Activated CD4-positive, alpha-beta memory T cell treated with anti-CD3 and anti-CD28 coated beads for 36 hours (primary cell): Measurements from ENCODE around the gene IQCM. TPM values are rescaled to one million over a fixed set of nuclear protein-coding genes. Genes with fewer than 3 reads are reported as not detected.

ENCODE experiments used
- CTCF ChIA-PET: fragments of 350-600 bp; sonication (Branson Sonifier 250); formaldehyde crosslinking; loops from one replicate; lab custom pipeline; 2021; ENCODE audit warnings: antibody characterized with exemption, inconsistent platforms; lab: Charles Lee
- POLR2A ChIA-PET: fragments of 350-600 bp; sonication (Branson Sonifier 250); formaldehyde crosslinking; loops from one replicate; lab custom pipeline; 2021; ENCODE audit warnings: antibody characterized with exemption; lab: Charles Lee
- DNase-seq: peaks from one replicate; pipeline ENCODE4 v3.0.0-alpha.2; 2020
- H3K27ac Mint-ChIP-seq: one replicate; pipeline ENCODE4 v1.8.0; 2021; ENCODE audit warnings: mixed read lengths
- H3K27me3 Mint-ChIP-seq: one replicate; pipeline ENCODE4 v1.8.0; 2021; ENCODE audit warnings: mixed read lengths
- H3K36me3 Mint-ChIP-seq: one replicate; pipeline ENCODE4 v1.8.0; 2021; ENCODE audit warnings: mixed read lengths
- H3K4me1 Mint-ChIP-seq: one replicate; pipeline ENCODE4 v1.8.0; 2021; ENCODE audit warnings: low read depth, mixed read lengths
- H3K4me3 Mint-ChIP-seq: one replicate; pipeline ENCODE4 v1.8.0; 2021; ENCODE audit warnings: mild to moderate bottlenecking, mixed read lengths
- H3K9me3 Mint-ChIP-seq: one replicate; pipeline ENCODE4 v1.8.0; 2021; ENCODE audit warnings: mixed read lengths
- intact Hi-C: fragments of 100-400 bp; cut with micrococcal nuclease; formaldehyde crosslinking; loops from one replicate; pipeline ENCODE4 v1.15.1; 2023
- total RNA-seq, 2 experiments: library from RNA; stranded (reverse); gene quantifications; one replicate each; pipeline ENCODE4 v1.2.3, GENCODE V29; 2021

The IQCM gene
- total RNA-seq, result not detected

- POLR2A ChIA-PET, result no interaction called here
- CTCF ChIA-PET, result no interaction called here
- no peak for DNase-seq
- Mint-ChIP-seq H3K27ac (no peak within 1 kb of the TSS), H3K4me1 (no peaks in the 10 kb centered on the region), H3K4me3 (no peak within 1 kb of the TSS), H3K27me3 (no peaks in the 10 kb centered on the region), H3K9me3 (no peaks in the 10 kb centered on the region), H3K36me3 (no peaks in the 10 kb centered on the region)
- intact Hi-C loops, result no loop called here
Observed at GRCh38 chr4:149815743-149816142, at the start of gene IQCM. Gene IQCM, minus strand, starts transcription at chr4:149815843. Its CDS starts 73,152 bp downstream, at chr4:149742691.

- Mint-ChIP-seq H3K27ac (no peak overlapping the region), H3K4me3 (no peak overlapping the region), H3K4me1 (no peaks in the 10 kb centered on the region), H3K27me3 (no peaks in the 10 kb centered on the region), H3K9me3 (peaks cover 3% of the 10 kb centered on the region), H3K36me3 (no peaks in the 10 kb centered on the region)
- POLR2A ChIA-PET, result no interaction called here
- intact Hi-C loops, result no loop called here
- CTCF ChIA-PET, result no interaction called here
- no peak for DNase-seq
Observed at GRCh38 chr4:149857446-149857845, 41.8 kb upstream of the IQCM start.

GRCh38 chr4:149845743-149846142 is 30.1 kb upstream of the IQCM start:
- no peak overlapping the region for H3K4me3 Mint-ChIP-seq
- ChIA-PET CTCF (no interaction called here), POLR2A (no interaction called here)
- intact Hi-C loops, result no loop called here
- H3K27ac Mint-ChIP-seq, result no peak overlapping the region
- H3K4me1 Mint-ChIP-seq, result no peaks in the 10 kb centered on the region
- H3K9me3 Mint-ChIP-seq, result no peaks in the 10 kb centered on the region
- H3K27me3 Mint-ChIP-seq, result no peaks in the 10 kb centered on the region
- DNase-seq, result no peak
- H3K36me3 Mint-ChIP-seq, result no peaks in the 10 kb centered on the region

GRCh38 chr4:149841686-149842085 is 26.0 kb upstream of the IQCM start:
- ChIA-PET POLR2A (no interaction called here), CTCF (no interaction called here)
- no peaks in the 10 kb centered on the region for H3K36me3 Mint-ChIP-seq
- H3K27me3 Mint-ChIP-seq, result no peaks in the 10 kb centered on the region
- H3K27ac Mint-ChIP-seq, result no peak overlapping the region
- no peaks in the 10 kb centered on the region for H3K9me3 Mint-ChIP-seq
- DNase-seq, result no peak
- intact Hi-C loops, result no loop called here
- no peaks in the 10 kb centered on the region for H3K4me1 Mint-ChIP-seq
- no peak overlapping the region for H3K4me3 Mint-ChIP-seq

GRCh38 chr4:149838036-149838435 is 22.4 kb upstream of the IQCM start:
- H3K4me3 Mint-ChIP-seq, result no peak overlapping the region
- ChIA-PET POLR2A (no interaction called here), CTCF (no interaction called here)
- intact Hi-C loops, result no loop called here
- H3K9me3 Mint-ChIP-seq, result no peaks in the 10 kb centered on the region
- no peak overlapping the region for H3K27ac Mint-ChIP-seq
- H3K27me3 Mint-ChIP-seq, result no peaks in the 10 kb centered on the region
- no peaks in the 10 kb centered on the region for H3K36me3 Mint-ChIP-seq
- H3K4me1 Mint-ChIP-seq, result no peaks in the 10 kb centered on the region
- no peak for DNase-seq

- no peak overlapping the region for H3K4me3 Mint-ChIP-seq
- ChIA-PET CTCF (no interaction called here), POLR2A (no interaction called here)
- H3K9me3 Mint-ChIP-seq, result no peaks in the 10 kb centered on the region
- no peaks in the 10 kb centered on the region for H3K27me3 Mint-ChIP-seq
- H3K27ac Mint-ChIP-seq, result no peak overlapping the region
- no peaks in the 10 kb centered on the region for H3K4me1 Mint-ChIP-seq
- no peak for DNase-seq
- intact Hi-C loops, result no loop called here
- no peaks in the 10 kb centered on the region for H3K36me3 Mint-ChIP-seq
Observed at GRCh38 chr4:149836546-149836945, 20.9 kb upstream of the IQCM start.

GRCh38 chr4:149835280-149835679 is 19.6 kb upstream of the IQCM start:
- no peaks in the 10 kb centered on the region for H3K9me3 Mint-ChIP-seq
- ChIA-PET POLR2A (no interaction called here), CTCF (no interaction called here)
- no peaks in the 10 kb centered on the region for H3K27me3 Mint-ChIP-seq
- H3K4me1 Mint-ChIP-seq, result no peaks in the 10 kb centered on the region
- DNase-seq, result no peak
- no peaks in the 10 kb centered on the region for H3K36me3 Mint-ChIP-seq
- intact Hi-C loops, result no loop called here
- no peak overlapping the region for H3K4me3 Mint-ChIP-seq
- H3K27ac Mint-ChIP-seq, result no peak overlapping the region

GRCh38 chr4:149831656-149832208 is 16.1 kb upstream of the IQCM start:
- no peaks in the 10 kb centered on the region for H3K4me1 Mint-ChIP-seq
- intact Hi-C loops, result no loop called here
- H3K9me3 Mint-ChIP-seq, result no peaks in the 10 kb centered on the region
- POLR2A ChIA-PET, result no interaction called here
- no peak for DNase-seq
- H3K27me3 Mint-ChIP-seq, result no peaks in the 10 kb centered on the region
- CTCF ChIA-PET, result no interaction called here
- no peaks in the 10 kb centered on the region for H3K36me3 Mint-ChIP-seq
- no peak overlapping the region for H3K4me3 Mint-ChIP-seq
- no peak overlapping the region for H3K27ac Mint-ChIP-seq

- Mint-ChIP-seq H3K9me3 (no peaks in the 10 kb centered on the region), H3K4me1 (no peaks in the 10 kb centered on the region), H3K36me3 (no peaks in the 10 kb centered on the region), H3K4me3 (no peak overlapping the region), H3K27ac (no peak overlapping the region), H3K27me3 (no peaks in the 10 kb centered on the region)
- ChIA-PET CTCF (no interaction called here), POLR2A (no interaction called here)
- intact Hi-C loops, result no loop called here
- DNase-seq, result no peak
Observed at GRCh38 chr4:149830823-149831222, 15.2 kb upstream of the IQCM start.

GRCh38 chr4:149825336-149825735 is 9.7 kb upstream of the IQCM start:
- intact Hi-C loops, result no loop called here
- ChIA-PET CTCF (no interaction called here), POLR2A (no interaction called here)
- Mint-ChIP-seq H3K27ac (no peak overlapping the region), H3K27me3 (no peaks in the 10 kb centered on the region), H3K4me1 (no peaks in the 10 kb centered on the region), H3K9me3 (no peaks in the 10 kb centered on the region), H3K4me3 (no peak overlapping the region), H3K36me3 (no peaks in the 10 kb centered on the region)
- DNase-seq, result no peak

GRCh38 chr4:149823769-149824221 is 8.2 kb upstream of the IQCM start:
- Mint-ChIP-seq H3K27me3 (no peaks in the 10 kb centered on the region), H3K4me3 (no peak overlapping the region), H3K4me1 (no peaks in the 10 kb centered on the region), H3K9me3 (no peaks in the 10 kb centered on the region), H3K27ac (no peak overlapping the region), H3K36me3 (no peaks in the 10 kb centered on the region)
- intact Hi-C loops, result no loop called here
- ChIA-PET CTCF (no interaction called here), POLR2A (no interaction called here)
- no peak for DNase-seq

- DNase-seq, result no peak
- no peaks in the 10 kb centered on the region for H3K27me3 Mint-ChIP-seq
- H3K9me3 Mint-ChIP-seq, result peaks cover 12% of the 10 kb centered on the region
- POLR2A ChIA-PET, result no interaction called here
- no peaks in the 10 kb centered on the region for H3K4me1 Mint-ChIP-seq
- CTCF ChIA-PET, result no interaction called here
- no peak overlapping the region for H3K4me3 Mint-ChIP-seq
- intact Hi-C loops, result no loop called here
- no peaks in the 10 kb centered on the region for H3K36me3 Mint-ChIP-seq
- H3K27ac Mint-ChIP-seq, result no peak overlapping the region
Observed at GRCh38 chr4:149801416-149801815, 14.2 kb downstream of the IQCM start.

GRCh38 chr4:149799546-149799945 is 16.1 kb downstream of the IQCM start:
- POLR2A ChIA-PET, result no interaction called here
- Mint-ChIP-seq H3K36me3 (no peaks in the 10 kb centered on the region), H3K4me3 (no peak overlapping the region), H3K27me3 (no peaks in the 10 kb centered on the region), H3K4me1 (no peaks in the 10 kb centered on the region), H3K27ac (no peak overlapping the region), H3K9me3 (peaks cover 8% of the 10 kb centered on the region)
- intact Hi-C loops, result no loop called here
- no peak for DNase-seq
- CTCF ChIA-PET, result no interaction called here
